ENCODE measurements around the gene LINC01488. TPM values are rescaled to one million over a fixed set of nuclear protein-coding genes. Genes with fewer than 3 reads are reported as not detected.

The LINC01488 gene
- total RNA-seq, 1 experiment from 2014 or later = not detected

GRCh38 chr11:69475141-69475865 is 6.2 kb upstream of the LINC01488 start:
- RAD21 ChIA-PET (ENCODE audit: low non-redundant PET in 1 of 2, low total read pairs in 2 of 2, uncharacterized antibody in 2 of 2, unreplicated experiment in 2 of 2) = no interaction called here
- H3K9ac ChIP-seq (ENCODE audit: low read length) = no peak overlapping the region

More at GRCh38 chr11:69475141-69475865, 6.2 kb upstream of the LINC01488 start:
- Histone ChIP-seq H3K27ac (ENCODE audit: low read depth, low read length) (no peak overlapping the region), H3K4me3 (replicated peaks in 1 of 2; ENCODE audit: low read depth in 1 of 2, low read length in 2 of 2) (no peak overlapping the region), H3K9me3 (ENCODE audit: control insufficient read depth in 1 of 2, insufficient read depth in 1 of 2, low read depth in 1 of 2, low read length in 2 of 2) (no peaks in the 10 kb centered on the region), H3K4me1 (ENCODE audit: control insufficient read depth in 1 of 2, insufficient read depth in 2 of 2, low read length in 2 of 2) (peaks cover 0 to 11% of the 10 kb centered on the region in 2 experiments; a peak in 3 of 4 replicates), H3K4me2 (ENCODE audit: low read length) (no peak overlapping the region), H3K36me3 (ENCODE audit: control insufficient read depth in 1 of 2, insufficient read depth in 2 of 2, low read length in 2 of 2) (no peaks in the 10 kb centered on the region), H2AFZ (ENCODE audit: low read depth, low read length, poor library complexity, severe bottlenecking) (no peak overlapping the region), H3K27me3 (ENCODE audit: insufficient read depth, low read length) (no peaks in the 10 kb centered on the region), H4K20me1 (ENCODE audit: insufficient read depth) (no peaks in the 10 kb centered on the region), H3K9me2 (ENCODE audit: insufficient read depth) (no peaks in the 10 kb centered on the region), H3K79me2 (ENCODE audit: insufficient read depth, low read length) (no peaks in the 10 kb centered on the region)
- CTCF ChIA-PET = no interaction called here
- no TSS peak for BruUV-seq (replicated peaks)
- intact Hi-C loops (cut with micrococcal nuclease) = no loop called here
- no peak for DNase-seq (ENCODE audit: low read depth, low spot score)
- TF ChIP-seq ZNF274 (IDR thresholded peaks at IDR 0.05; ENCODE audit: low read depth, low read length) (no peak), CTCF (IDR thresholded peaks at IDR 0.05 in 2 of 3, conservative IDR thresholded peaks at IDR 0.05 in 1 of 3; ENCODE audit: borderline replicate concordance in 1 of 3, insufficient read depth in 1 of 3, low read depth in 2 of 3, low read length in 2 of 3) (no peak), MAX (IDR thresholded peaks at IDR 0.05) (no peak), POLR2A (IDR thresholded peaks at IDR 0.05; ENCODE audit: borderline replicate concordance, extremely low read depth, insufficient read depth, insufficient read length) (no peak), EZH2 (IDR thresholded peaks at IDR 0.05) (no peak), POLR2AphosphoS5 (IDR thresholded peaks at IDR 0.05; ENCODE audit: low read depth, low read length) (no peak), RAD21 (IDR thresholded peaks at IDR 0.05; ENCODE audit: low read depth) (no peak)
- TF ChIP-seq, protein P1, sequence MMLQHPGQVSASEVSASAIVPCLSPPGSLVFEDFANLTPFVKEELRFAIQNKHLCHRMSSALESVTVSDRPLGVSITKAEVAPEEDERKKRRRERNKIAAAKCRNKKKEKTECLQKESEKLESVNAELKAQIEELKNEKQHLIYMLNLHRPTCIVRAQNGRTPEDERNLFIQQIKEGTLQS (IDR thresholded peaks at IDR 0.05) = no peak
- POLR2A ChIA-PET = no interaction called here
- no peak for ATAC-seq
